HG02642 (cell line): ENCODE measurements around the gene NTNG1.
"Not testable (repeated sequence)": the region's sequence is repeated elsewhere in the genome, so short reads cannot be mapped to it uniquely, and the experiment has no call there.

ENCODE experiments used
- ATAC-seq: cut with Tn5 transposase; IDR thresholded peaks from one replicate; pipeline ENCODE4 v1.9.1; 2021; ENCODE audit warnings: mild to moderate bottlenecking; ENCODE audit not compliant: unreplicated experiment, poor library complexity

NTNG1 gene

GRCh38 chr1:107194380-107194779 lies 53.5 kb downstream of the NTNG1 start:
- ATAC-seq: no peak

- no peak for ATAC-seq
Measured at GRCh38 chr1:107195476-107195875, 54.6 kb downstream of the NTNG1 start.

- peak; percentile 97 for ATAC-seq
Measured at GRCh38 chr1:107196973-107197562, 56.2 kb downstream of the NTNG1 start.

DNA sequence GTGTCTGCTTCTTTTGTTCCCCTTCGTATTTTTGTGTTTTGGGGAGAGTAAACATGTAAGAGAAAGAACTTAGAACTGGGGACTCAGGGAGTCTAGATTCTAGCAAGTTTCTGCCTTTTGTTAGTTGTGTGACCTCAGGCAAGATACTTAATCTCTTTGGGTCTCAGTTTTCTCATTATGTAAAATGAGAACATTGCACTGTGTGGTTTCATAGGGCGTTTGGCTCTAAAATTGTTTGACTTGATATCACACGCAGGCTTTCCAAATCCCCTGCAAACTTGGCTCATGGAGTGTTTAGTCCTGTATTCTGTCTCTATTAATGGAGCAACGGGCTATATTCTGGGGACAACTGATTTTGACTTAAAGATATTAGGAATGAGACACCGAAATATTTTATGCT lies 57.7 kb downstream of the NTNG1 start:
- no peak for ATAC-seq

GRCh38 chr1:107200631-107201030 lies 59.8 kb downstream of the NTNG1 start:
- ATAC-seq: no peak

- ATAC-seq: no peak
Measured at GRCh38 chr1:107202007-107202406, 61.2 kb downstream of the NTNG1 start.

- ATAC-seq: no peak
Measured at GRCh38 chr1:107213225-107213624, 72.4 kb downstream of the NTNG1 start.

GRCh38 chr1:107220036-107220435 lies 79.2 kb downstream of the NTNG1 start:
- ATAC-seq: no peak

- no peak for ATAC-seq
Measured at GRCh38 chr1:107225706-107226105, 84.9 kb downstream of the NTNG1 start.

- no peak for ATAC-seq
Measured at GRCh38 chr1:107228704-107229371, 88.0 kb downstream of the NTNG1 start.

DNA sequence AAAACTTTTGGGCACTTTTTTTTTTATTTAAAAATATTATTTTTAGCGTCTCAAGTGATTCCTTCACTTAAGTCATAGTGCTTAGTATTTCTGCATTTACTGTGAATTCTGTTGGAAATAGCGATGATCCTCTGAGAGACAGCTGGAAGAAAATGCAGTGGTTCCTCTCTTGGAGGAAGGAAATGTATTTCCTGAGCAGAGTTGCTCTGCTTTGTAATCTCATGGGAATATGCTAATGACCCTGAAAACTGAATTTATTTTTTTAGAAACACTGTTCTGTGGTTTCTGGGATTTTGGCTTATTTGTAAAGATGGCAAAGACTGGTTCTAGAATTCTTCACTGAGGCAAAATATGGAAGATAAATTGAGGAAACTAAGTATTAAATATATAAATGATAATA lies 88.9 kb downstream of the NTNG1 start:
- no peak for ATAC-seq

GRCh38 chr1:107230121-107230520 lies 89.3 kb downstream of the NTNG1 start:
- no peak for ATAC-seq

DNA sequence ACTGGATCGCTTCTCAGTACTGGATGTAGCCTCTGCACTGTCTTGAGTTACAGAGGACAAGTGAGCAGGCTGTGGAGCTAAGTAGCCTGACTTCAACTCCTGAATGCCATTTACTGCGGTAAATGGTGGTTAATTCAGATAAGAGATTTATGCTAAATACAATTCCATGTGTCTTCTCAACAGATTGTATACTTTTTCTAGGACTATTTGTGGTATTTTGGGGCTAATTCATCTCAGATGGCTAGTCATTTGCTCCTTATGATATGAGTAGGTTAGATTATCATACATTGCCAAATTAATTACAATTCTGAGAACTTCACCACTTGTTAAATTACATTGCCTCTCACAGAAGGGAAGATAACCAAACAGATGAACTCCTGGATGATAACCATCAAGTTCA lies 90.5 kb downstream of the NTNG1 start:
- ATAC-seq: no peak

GRCh38 chr1:107232426-107232825 lies 91.6 kb downstream of the NTNG1 start:
- ATAC-seq: no peak

GRCh38 chr1:107236760-107237159 lies 95.9 kb downstream of the NTNG1 start:
- not testable (repeated sequence) for ATAC-seq

GRCh38 chr1:107243461-107243860 lies 102.6 kb downstream of the NTNG1 start:
- ATAC-seq: no peak

DNA sequence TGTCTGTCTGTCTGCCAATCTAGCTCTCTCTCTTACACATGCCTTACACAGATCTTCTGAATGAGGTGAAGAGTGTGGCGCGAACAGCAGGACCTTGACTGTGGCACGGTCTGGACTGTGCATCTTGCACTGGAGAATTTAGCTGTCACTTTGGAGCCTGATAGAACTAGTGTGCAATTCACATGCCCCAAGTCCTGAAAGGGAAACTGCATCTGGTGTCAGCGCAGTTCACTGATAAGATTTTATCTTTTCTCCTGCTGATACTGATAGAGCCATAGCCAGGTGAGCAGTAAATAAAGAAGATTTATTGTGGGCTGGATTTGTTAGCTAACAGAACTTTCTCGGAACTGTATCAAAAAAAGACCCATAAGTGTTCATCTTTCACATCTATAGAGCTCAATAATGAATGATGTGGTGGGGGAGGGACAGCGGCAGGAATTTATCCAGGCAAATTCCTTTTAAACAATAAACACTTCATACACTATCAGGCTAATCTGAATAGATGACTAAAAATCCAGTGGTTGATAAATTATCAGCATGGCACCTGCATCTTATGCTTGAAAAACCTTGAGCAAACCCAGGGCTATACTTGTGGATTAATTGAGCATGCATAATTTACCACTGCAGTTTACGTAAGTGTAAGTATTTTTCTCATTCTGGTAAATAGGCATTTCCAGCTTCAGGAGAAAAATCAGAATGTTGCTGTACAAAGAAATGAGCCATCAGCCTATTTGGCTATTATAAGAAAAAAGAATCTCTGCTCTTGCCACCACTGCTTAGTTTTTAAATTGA lies 104.1 kb downstream of the NTNG1 start:
- ATAC-seq: no peak

- ATAC-seq: peak; percentile 51
Measured at GRCh38 chr1:107246775-107247345, 106.0 kb downstream of the NTNG1 start.

- peak; percentile 28 for ATAC-seq
Measured at GRCh38 chr1:107247679-107248078, 106.8 kb downstream of the NTNG1 start.

GRCh38 chr1:107250169-107250568 lies 109.3 kb downstream of the NTNG1 start:
- ATAC-seq: peak; percentile 40

DNA sequence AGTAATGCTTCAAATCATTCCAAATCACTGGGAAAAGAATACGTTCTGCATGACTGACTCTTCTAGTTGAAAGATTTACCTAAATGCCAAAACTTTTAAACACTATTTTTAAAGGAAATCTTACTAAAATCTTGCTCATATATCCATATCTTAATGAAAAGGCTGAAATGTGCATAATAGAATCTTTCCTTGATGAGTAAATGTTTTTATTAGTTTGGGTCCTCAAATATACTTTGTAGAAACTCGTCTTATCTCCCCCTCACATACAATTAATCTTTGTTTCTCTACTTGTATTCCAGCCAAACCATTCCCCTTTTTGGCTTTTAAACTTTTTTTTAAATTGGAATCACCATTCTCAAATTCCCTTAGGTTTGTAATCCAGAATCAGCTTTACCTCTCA lies 110.2 kb downstream of the NTNG1 start:
- no peak for ATAC-seq
